ENCODE measurements around the gene NTRK1.

NTRK1 gene

GRCh38 chr1:156873659-156874058 is 13.0 kb downstream of the NTRK1 start:
- Histone ChIP-seq H4K20me1 (ENCODE audit: insufficient read depth) (no peaks in the 10 kb centered on the region), H3K27ac (no peak overlapping the region), H3K4me1 (ENCODE audit: low read depth, poor library complexity, severe bottlenecking) (peaks cover 8% of the 10 kb centered on the region), H3K27me3 (ENCODE audit: insufficient read depth, low read depth) (peaks cover 100% of the 10 kb centered on the region), H3K36me3 (ENCODE audit: insufficient read depth) (no peaks in the 10 kb centered on the region), H3K4me3 (IDR thresholded peaks at IDR 0.05; ENCODE audit: insufficient read depth, low read depth, low read length) (no peak overlapping the region), H3K9ac (no peak overlapping the region), H3K4me2 (no peak overlapping the region), H3K79me2 (ENCODE audit: insufficient read depth, low read depth) (no peaks in the 10 kb centered on the region), H2AFZ (ENCODE audit: low read depth) (no peak overlapping the region)
- TF ChIP-seq CTCF (conservative IDR thresholded peaks at IDR 0.05; ENCODE audit: low read depth, low read length) = no peak

- Histone ChIP-seq H3K36me3 (ENCODE audit: insufficient read depth) (no peaks in the 10 kb centered on the region), H3K4me3 (IDR thresholded peaks at IDR 0.05; ENCODE audit: insufficient read depth, low read depth, low read length) (no peak overlapping the region), H3K4me1 (ENCODE audit: low read depth, poor library complexity, severe bottlenecking) (peaks cover 8% of the 10 kb centered on the region), H4K20me1 (ENCODE audit: insufficient read depth) (no peaks in the 10 kb centered on the region), H3K27ac (no peak overlapping the region), H3K79me2 (ENCODE audit: insufficient read depth, low read depth) (no peaks in the 10 kb centered on the region), H3K27me3 (ENCODE audit: insufficient read depth, low read depth) (peaks cover 100% of the 10 kb centered on the region), H2AFZ (ENCODE audit: low read depth) (no peak overlapping the region), H3K9ac (no peak overlapping the region), H3K4me2 (no peak overlapping the region)
- TF ChIP-seq CTCF (conservative IDR thresholded peaks at IDR 0.05; ENCODE audit: low read depth, low read length) = no peak
Measured at GRCh38 chr1:156874142-156874541, 13.5 kb downstream of the NTRK1 start.

GRCh38 chr1:156874572-156875340 is 14.1 kb downstream of the NTRK1 start:
- H3K79me2 ChIP-seq (ENCODE audit: insufficient read depth, low read depth) = no peaks in the 10 kb centered on the region
- peaks cover 100% of the 10 kb centered on the region for H3K27me3 ChIP-seq (ENCODE audit: insufficient read depth, low read depth)
- no peaks in the 10 kb centered on the region for H4K20me1 ChIP-seq (ENCODE audit: insufficient read depth)
- H2AFZ ChIP-seq (ENCODE audit: low read depth) = no peak overlapping the region
- H3K4me3 ChIP-seq (IDR thresholded peaks at IDR 0.05; ENCODE audit: insufficient read depth, low read depth, low read length) = no peak overlapping the region
- no peak for TF ChIP-seq CTCF (conservative IDR thresholded peaks at IDR 0.05; ENCODE audit: low read depth, low read length)
- H3K36me3 ChIP-seq (ENCODE audit: insufficient read depth) = no peaks in the 10 kb centered on the region
- no peak overlapping the region for H3K27ac ChIP-seq
- H3K9ac ChIP-seq = no peak overlapping the region
- H3K4me2 ChIP-seq = no peak overlapping the region
- peaks cover 8% of the 10 kb centered on the region for H3K4me1 ChIP-seq (ENCODE audit: low read depth, poor library complexity, severe bottlenecking)

- peaks cover 100% of the 10 kb centered on the region for H3K27me3 ChIP-seq (ENCODE audit: insufficient read depth, low read depth)
- no peak overlapping the region for H2AFZ ChIP-seq (ENCODE audit: low read depth)
- H3K4me2 ChIP-seq = no peak overlapping the region
- H3K4me3 ChIP-seq (IDR thresholded peaks at IDR 0.05; ENCODE audit: insufficient read depth, low read depth, low read length) = no peak overlapping the region
- no peak overlapping the region for H3K27ac ChIP-seq
- TF ChIP-seq CTCF (conservative IDR thresholded peaks at IDR 0.05; ENCODE audit: low read depth, low read length) = no peak
- H3K4me1 ChIP-seq (ENCODE audit: low read depth, poor library complexity, severe bottlenecking) = peaks cover 10% of the 10 kb centered on the region
- no peak overlapping the region for H3K9ac ChIP-seq
- H3K36me3 ChIP-seq (ENCODE audit: insufficient read depth) = no peaks in the 10 kb centered on the region
- H3K79me2 ChIP-seq (ENCODE audit: insufficient read depth, low read depth) = no peaks in the 10 kb centered on the region
- no peaks in the 10 kb centered on the region for H4K20me1 ChIP-seq (ENCODE audit: insufficient read depth)
Measured at GRCh38 chr1:156875341-156875615, 14.6 kb downstream of the NTRK1 start.

Measured in KMS-11 (cell line).